Subcutaneous abdominal adipose tissue (tissue), 5 donors: ENCODE measurements around the gene H3-3A.

Experiments
- H3K27ac ChIP-seq: one replicate; pipeline ENCODE4 v1.7.0; 2013; ENCODE audit warnings: low read depth, mild to moderate bottlenecking, inconsistent platforms, low read length, moderate library complexity
- H3K27me3 ChIP-seq, 5 donors: one replicate each; pipeline ENCODE4 v1.7.0; 2013; ENCODE audit warnings: low read length in 5 of 5, inconsistent platforms in 1 of 5; ENCODE audit not compliant: control insufficient read depth in 5 of 5, insufficient read depth in 4 of 5
- H3K36me3 ChIP-seq, 5 donors: one replicate each; pipeline ENCODE4 v1.7.0; 2013; ENCODE audit warnings: low read length in 5 of 5; ENCODE audit not compliant: control insufficient read depth in 5 of 5, insufficient read depth in 5 of 5
- H3K4me1 ChIP-seq, 5 donors: one replicate each; pipeline ENCODE4 v1.7.0; 2013; ENCODE audit warnings: low read length in 5 of 5, mild to moderate bottlenecking in 3 of 5, moderate library complexity in 1 of 5; ENCODE audit not compliant: control insufficient read depth in 5 of 5, insufficient read depth in 5 of 5
- H3K4me3 ChIP-seq, 5 donors: one replicate each; pipeline ENCODE4 v1.7.0; 2013; ENCODE audit warnings: low read length in 5 of 5, low read depth in 1 of 5
- H3K9ac ChIP-seq, 5 donors: one replicate each; pipeline ENCODE4 v1.7.0; 2013; ENCODE audit warnings: low read length in 5 of 5, mild to moderate bottlenecking in 4 of 5, moderate library complexity in 3 of 5
- H3K9me3 ChIP-seq, 5 donors: one replicate each; pipeline ENCODE4 v1.7.0; 2013; ENCODE audit warnings: low read length in 5 of 5; ENCODE audit not compliant: control insufficient read depth in 5 of 5
- donor health status: healthy.
- donor health status: healthy.
- donor health status: healthy.
- donor health status: healthy.
- donor health status: healthy.

The H3-3A gene

DNA sequence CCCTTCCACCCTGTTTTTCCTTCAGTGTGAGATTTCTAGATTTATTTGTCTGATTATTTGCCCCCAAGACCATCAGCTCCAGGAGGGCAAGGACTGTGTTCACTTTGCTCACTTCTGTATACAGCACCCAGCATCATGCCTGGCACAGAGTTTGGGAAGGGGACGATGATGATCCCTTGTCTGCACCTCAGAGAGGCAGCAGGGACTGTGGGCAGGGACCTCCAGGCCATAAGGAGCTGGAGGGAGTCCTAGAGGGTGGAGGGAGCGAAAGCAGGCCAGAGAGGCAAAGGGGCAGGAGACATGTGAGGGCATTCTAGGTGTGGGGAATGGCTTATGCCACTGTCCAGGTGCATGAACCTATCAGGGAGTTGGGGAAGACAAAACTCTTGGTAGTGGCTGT, 32.8 kb downstream of the H3-3A start:
- H3K36me3 ChIP-seq = no peaks in the 10 kb centered on the region
- H3K27ac ChIP-seq = no peak overlapping the region
- peaks cover 0 to 3% (median 2%) of the 10 kb centered on the region in 5 donors for H3K4me1 ChIP-seq
- H3K4me3 ChIP-seq = no peak overlapping the region
- H3K9ac ChIP-seq = no peak overlapping the region
- H3K27me3 ChIP-seq = peaks cover 0 to 5% (median 0%) of the 10 kb centered on the region in 5 donors
- no peaks in the 10 kb centered on the region for H3K9me3 ChIP-seq

DNA sequence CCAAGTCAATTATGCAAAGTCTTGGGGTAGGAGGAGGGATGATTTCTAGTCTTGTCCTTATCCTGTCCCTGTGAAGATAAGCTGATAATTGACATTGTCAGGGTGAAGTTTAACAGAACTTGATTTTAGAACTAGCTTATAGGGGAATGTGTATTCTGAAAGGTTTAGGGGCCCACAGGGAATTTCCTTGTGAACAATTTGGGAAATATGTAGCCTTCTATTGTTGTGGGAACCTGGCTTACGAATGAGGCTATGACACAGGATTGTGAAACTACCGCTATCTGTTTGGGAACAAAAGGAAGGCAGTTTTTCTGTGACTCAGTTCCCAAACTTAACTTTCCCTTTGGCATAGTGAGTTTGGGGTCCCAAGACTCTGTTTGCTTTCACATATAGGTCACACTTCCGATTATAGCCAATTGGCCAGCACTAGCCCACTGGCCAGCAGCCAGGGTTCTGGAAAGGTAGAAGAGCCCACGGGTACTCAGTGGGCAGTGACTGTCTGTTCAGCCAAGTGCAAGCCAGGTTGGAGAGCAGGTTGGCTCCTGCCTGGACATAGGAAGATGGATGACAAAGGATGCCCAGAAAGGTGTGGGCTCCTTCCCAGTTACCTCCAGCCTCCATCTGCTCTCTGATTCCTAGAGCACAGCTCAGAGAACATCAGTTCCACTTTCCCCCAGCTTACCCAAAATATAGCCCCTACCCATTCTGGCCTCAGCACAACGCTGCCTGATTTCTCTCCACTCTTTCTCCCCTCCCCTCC, 35.5 kb downstream of the H3-3A start:
- Histone ChIP-seq H3K27me3 (peaks cover 0 to 5% (median 0%) of the 10 kb centered on the region in 5 donors), H3K9ac (no peak overlapping the region)

DNA sequence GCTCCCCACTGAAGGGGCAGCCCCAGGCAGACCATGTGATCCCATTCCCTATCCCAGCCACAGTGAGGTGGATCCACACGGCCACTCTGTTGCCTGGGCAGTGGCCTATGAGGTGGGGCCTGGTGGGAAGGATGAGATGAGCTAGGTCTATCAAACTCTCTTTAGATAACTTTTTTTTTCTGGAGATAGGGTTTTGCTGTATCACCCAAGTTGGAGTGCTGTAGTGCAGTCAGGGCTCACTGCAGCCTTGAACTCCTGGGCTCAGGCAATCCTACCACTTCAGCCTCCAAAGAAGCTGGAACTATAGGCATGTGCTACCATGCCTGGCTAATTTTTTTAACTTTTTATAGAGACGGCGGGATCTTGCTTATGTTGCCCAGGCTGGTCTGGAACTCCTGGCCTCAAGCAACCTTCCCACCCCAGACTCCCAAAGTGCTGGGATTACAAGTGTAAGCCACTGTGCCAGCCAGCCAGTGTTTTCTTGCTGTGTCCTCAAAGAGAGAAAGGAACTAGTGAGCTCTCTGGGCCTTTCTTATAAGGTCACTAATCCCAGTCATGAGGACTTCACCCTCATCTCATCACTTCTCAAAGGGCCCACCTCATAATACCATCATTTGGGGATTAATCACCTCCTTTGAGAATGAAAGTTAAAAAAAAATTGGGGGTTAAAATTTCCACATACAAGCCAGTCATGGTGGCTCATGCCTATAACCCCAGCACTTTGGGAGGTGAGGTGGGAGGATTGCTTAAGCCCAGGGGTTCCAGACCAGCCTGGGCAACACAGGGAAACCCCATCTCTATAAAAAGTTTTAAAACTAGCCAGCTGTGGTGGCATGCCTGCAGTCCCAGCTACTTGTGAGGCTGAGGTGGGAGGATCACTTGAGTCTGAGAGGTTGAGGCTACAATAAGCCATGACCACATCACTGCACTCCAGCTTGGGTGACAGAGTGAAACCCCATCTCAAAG, 36.6 kb downstream of the H3-3A start:
- Histone ChIP-seq H3K36me3 (no peaks in the 10 kb centered on the region), H3K9me3 (no peaks in the 10 kb centered on the region), H3K4me3 (no peak overlapping the region), H3K9ac (no peak overlapping the region), H3K27ac (no peak overlapping the region), H3K4me1 (peaks cover 0 to 11% (median 6%) of the 10 kb centered on the region in 5 donors), H3K27me3 (peaks cover 0 to 5% (median 0%) of the 10 kb centered on the region in 5 donors)

More for the DNA sequence above, 35.5 kb downstream of the H3-3A start:
- no peaks in the 10 kb centered on the region for H3K36me3 ChIP-seq
- peaks cover 0 to 11% (median 6%) of the 10 kb centered on the region in 5 donors for H3K4me1 ChIP-seq
- no peak overlapping the region for H3K4me3 ChIP-seq
- no peak overlapping the region for H3K27ac ChIP-seq
- H3K9me3 ChIP-seq = no peaks in the 10 kb centered on the region

DNA sequence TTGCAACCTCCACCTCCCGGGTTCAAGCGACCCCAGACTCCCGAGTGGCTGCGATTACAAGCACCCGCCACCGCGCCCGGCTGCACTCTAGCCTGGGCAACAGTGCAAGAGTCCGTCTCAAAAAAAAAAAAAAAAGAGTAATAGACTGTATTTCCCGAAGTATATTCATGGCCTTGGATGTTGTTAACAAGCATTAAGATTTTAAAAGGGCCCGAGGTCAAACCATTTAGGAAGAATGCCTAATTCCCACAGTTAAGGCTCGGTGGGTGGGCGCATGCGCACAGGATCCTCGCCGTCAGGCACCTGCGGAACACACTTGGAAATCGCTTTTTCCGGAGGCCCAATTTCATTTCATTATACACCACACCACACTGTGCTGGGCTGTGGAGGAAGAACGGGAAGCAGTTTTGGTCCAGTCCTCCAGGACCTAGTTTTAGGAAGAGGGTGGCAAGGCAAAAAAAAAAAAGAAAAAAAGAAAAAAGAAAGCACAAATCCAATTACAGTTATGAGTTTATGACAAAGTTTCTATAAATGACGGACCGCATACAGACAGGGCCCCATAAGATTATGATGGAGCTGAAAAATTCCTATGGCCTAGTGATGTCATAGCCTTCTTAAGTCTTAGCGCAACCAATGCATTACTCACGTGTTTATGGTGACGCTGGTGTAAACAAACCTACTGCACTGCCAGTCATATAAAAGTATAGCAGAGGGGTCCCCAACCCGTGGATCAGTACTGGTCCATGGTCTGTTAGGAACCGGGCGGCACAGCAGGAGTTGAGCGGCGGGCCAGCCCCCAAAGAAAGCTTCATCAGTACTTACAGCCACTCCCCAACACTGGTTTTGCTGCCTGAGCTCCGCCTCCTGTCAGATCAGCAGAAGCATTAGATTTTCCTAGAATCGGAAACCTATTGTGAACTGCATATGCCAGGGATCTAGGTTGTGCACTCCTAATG, 38.2 kb downstream of the H3-3A start:
- peak overlapping the region; percentile 42 to 67 (median 61) for H3K4me3 ChIP-seq
- no peak overlapping the region for H3K27ac ChIP-seq
- H3K27me3 ChIP-seq = peaks cover 0 to 3% (median 0%) of the 10 kb centered on the region in 5 donors
- peaks cover 0 to 14% (median 10%) of the 10 kb centered on the region in 5 donors for H3K4me1 ChIP-seq
- no peaks in the 10 kb centered on the region for H3K36me3 ChIP-seq
- no peaks in the 10 kb centered on the region for H3K9me3 ChIP-seq
- H3K9ac ChIP-seq = peak overlapping the region in 4 of 5 donors; percentile 6 to 57 (median 26)

DNA sequence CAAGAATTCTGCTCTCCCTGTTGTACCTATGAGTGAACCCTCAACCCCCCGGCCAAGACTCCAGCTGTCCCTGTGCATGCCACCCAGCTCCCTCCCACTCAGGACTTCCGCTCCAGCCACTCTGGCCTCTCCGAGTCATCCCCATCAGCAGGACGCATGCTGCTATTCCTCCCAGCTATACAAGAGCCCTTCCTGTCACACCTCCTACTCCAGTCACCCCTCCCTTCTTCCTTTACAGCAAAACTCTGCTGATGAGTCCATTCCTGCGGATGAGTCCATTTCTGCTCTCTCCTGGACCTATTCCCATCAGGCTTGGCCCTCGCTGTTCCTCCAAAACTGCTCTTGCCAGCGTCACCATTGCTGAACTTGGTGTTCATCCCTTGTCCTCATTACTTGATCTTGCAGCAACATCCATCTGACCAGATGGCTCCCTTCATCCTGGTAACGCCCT, 42.2 kb downstream of the H3-3A start:
- Histone ChIP-seq H3K27me3 (no peaks in the 10 kb centered on the region), H3K9me3 (no peaks in the 10 kb centered on the region), H3K36me3 (no peaks in the 10 kb centered on the region), H3K4me1 (peaks cover 0 to 25% (median 20%) of the 10 kb centered on the region in 5 donors), H3K27ac (no peak overlapping the region), H3K9ac (no peak overlapping the region), H3K4me3 (no peak overlapping the region)

DNA sequence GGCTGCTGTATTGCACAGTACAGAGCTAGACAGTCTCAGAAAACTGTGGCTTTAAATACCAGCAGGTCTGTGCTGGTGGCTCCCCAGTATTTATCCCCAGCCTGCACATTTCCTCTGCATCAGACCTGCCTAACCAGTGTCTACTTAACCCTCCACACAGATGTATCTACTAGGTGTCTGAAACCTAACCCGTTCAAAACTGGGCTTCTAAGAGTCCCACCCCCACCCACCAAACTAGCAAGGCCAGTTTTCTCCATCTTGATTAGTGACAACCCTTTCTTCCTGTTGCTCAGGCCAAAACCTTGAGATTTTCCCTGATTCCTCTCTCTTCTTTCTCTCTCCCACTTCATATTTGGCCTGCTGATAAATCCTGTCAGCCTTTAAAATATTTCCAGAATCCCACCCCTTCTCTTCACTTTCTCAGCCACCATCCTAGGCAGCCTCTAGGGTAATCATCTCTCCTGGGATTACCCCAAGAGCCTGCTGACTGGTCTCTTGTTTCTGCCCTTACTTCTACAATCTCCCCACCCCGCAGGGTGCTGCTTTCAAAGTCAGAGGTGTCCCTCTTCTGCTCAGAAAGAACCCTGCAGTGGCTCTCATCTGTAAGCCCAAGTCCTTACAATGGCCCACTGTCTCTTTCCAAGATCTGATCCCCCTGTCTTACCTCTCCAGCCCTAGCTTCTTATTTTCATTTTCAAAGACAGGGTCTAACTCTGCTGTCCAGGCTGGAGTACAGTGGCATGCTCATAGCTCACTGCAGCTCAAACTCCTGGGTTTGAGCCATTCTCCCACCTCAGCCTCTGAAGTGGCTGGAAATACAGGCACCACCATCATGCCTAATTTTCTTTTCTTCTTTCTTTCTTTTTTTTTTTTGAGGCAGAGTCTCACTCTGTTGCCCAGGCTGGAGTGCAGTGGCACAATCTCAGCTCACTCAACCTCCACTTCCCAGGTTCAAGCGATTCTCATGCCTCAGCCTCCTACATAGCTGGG, 45.2 kb downstream of the H3-3A start:
- H3K9me3 ChIP-seq = no peaks in the 10 kb centered on the region
- no peaks in the 10 kb centered on the region for H3K36me3 ChIP-seq
- no peak overlapping the region for H3K27ac ChIP-seq
- no peak overlapping the region for H3K4me3 ChIP-seq
- peaks cover 5 to 31% (median 24%) of the 10 kb centered on the region in 5 donors for H3K4me1 ChIP-seq
- H3K27me3 ChIP-seq = no peaks in the 10 kb centered on the region
- no peak overlapping the region for H3K9ac ChIP-seq

DNA sequence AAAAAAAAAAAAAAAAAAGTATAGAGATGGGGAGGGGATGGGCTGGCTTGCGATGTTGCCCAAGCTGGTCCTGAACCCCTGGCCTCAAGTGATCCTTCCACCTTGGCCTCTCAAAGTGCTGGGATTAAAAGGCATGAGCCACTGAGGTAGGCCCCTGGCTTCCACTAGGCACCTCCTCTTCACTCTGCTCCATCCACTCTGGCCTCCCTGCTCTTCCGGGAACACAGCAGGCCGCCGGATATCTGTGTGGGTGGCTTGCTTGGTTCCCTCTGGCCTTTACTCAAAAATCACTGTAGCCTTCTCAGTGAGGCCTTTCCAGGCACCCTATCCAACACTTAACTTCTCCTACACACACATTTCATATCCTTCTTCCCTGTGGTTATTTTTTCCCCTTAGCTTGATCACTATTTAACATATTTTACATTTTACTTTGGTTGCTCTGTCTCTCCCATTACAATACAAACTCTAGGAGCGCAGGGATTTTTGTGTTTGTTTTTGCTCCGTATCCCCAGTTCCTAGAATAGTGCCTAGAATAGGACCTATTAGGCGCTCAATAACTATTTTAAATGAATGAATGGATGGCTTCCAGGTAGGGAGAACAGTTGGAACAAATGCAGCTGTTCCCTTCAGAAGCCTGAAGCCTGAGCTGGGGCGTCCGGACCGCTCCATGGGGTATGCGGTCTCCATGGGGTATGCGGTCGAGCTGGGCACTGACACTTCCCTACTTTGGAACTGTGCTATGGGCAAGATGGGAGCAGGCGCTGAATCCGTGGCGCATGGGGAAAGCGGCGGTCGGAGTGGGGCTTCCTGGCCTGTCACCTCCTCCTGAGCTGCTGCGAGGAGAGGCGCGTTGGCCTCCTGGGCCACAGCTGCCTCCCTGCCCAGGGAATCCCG, 46.7 kb downstream of the H3-3A start:
- H3K27me3 ChIP-seq = no peaks in the 10 kb centered on the region
- H3K9ac ChIP-seq = peak overlapping the region; percentile 68 to 87 (median 79)
- H3K36me3 ChIP-seq = no peaks in the 10 kb centered on the region
- peak overlapping the region; percentile 44 to 77 (median 74) for H3K4me3 ChIP-seq
- peaks cover 5 to 31% (median 24%) of the 10 kb centered on the region in 5 donors for H3K4me1 ChIP-seq
- H3K9me3 ChIP-seq = no peaks in the 10 kb centered on the region
- H3K27ac ChIP-seq = peak overlapping the region; percentile 92

DNA sequence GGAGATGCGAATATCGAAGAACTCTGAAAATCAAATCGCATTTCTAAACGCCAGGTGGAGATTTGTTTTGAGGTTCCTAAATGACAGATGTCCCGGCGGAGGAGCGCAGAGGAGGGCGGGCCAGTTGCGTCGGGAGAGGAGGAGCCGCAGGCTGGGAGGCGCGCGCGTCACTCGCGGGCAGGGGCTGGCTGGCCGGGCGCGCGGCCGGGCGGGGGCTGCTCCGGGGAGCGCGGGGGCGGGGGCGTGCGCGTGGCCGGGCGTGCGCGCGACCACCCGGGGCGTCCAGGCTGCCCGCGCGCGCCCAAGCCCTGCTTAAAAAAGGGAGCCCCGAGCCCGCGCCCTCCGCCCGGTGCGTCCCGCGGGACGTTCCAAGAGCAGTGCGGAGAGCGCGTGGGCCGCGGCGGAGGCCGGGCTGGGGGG, 47.3 kb downstream of the H3-3A start:
- H3K4me3 ChIP-seq = peak overlapping the region; percentile 44 to 78 (median 74)
- H3K9me3 ChIP-seq = no peaks in the 10 kb centered on the region
- H3K27ac ChIP-seq = peak overlapping the region; percentile 92
- H3K36me3 ChIP-seq = no peaks in the 10 kb centered on the region
- peaks cover 5 to 27% (median 24%) of the 10 kb centered on the region in 5 donors for H3K4me1 ChIP-seq
- peak overlapping the region; percentile 69 to 87 (median 79) for H3K9ac ChIP-seq
- no peaks in the 10 kb centered on the region for H3K27me3 ChIP-seq
